Measurements from ENCODE around the gene CREBBP. TPM values are rescaled to one million over a fixed set of nuclear protein-coding genes. Genes with fewer than 3 reads are reported as not detected.

CREBBP gene
- total RNA-seq, 2 experiments from 2014 or later = 36.0 to 72.3 TPM

GRCh38 chr16:3832668-3833067 lies 47.8 kb downstream of the CREBBP start:
- Histone ChIP-seq H3K4me1 (ENCODE audit: insufficient read depth, low read length, poor library complexity, severe bottlenecking) (no peaks in the 10 kb centered on the region), H4K20me1 (ENCODE audit: insufficient read depth, low read length) (no peaks in the 10 kb centered on the region), H3K79me2 (ENCODE audit: insufficient read depth, low read depth, low read length) (peaks cover 89% of the 10 kb centered on the region), H3K27ac (ENCODE audit: low read depth, low read length, poor library complexity, severe bottlenecking) (no peak overlapping the region), H3K4me2 (ENCODE audit: low read length) (no peak overlapping the region), H3K9me3 (ENCODE audit: low read length) (peaks cover 30% of the 10 kb centered on the region), H3K4me3 (ENCODE audit: low read depth, low read length, poor library complexity, severe bottlenecking) (no peak overlapping the region), H3K9me2 (ENCODE audit: insufficient read depth, low read length) (no peaks in the 10 kb centered on the region), H2AFZ (ENCODE audit: low read length) (no peak overlapping the region), H3K36me3 (ENCODE audit: insufficient read depth, low read length) (peaks cover 58% of the 10 kb centered on the region)
- intact Hi-C loops (cut with micrococcal nuclease; ENCODE audit: unreplicated experiment) = no loop called here
- ChIA-PET POLR2A (no interaction called here), CTCF (ENCODE audit: unreplicated experiment) (no interaction called here)
- DNase-seq (ENCODE audit: low spot score) = no peak
- BruUV-seq (replicated peaks) = no TSS peak
- TF ChIP-seq EZH2phosphoT487 (IDR thresholded peaks at IDR 0.05; ENCODE audit: borderline replicate concordance, low read depth, low read length) (no peak), CTCF (conservative IDR thresholded peaks at IDR 0.05; ENCODE audit: low read length) (no peak)

DNA sequence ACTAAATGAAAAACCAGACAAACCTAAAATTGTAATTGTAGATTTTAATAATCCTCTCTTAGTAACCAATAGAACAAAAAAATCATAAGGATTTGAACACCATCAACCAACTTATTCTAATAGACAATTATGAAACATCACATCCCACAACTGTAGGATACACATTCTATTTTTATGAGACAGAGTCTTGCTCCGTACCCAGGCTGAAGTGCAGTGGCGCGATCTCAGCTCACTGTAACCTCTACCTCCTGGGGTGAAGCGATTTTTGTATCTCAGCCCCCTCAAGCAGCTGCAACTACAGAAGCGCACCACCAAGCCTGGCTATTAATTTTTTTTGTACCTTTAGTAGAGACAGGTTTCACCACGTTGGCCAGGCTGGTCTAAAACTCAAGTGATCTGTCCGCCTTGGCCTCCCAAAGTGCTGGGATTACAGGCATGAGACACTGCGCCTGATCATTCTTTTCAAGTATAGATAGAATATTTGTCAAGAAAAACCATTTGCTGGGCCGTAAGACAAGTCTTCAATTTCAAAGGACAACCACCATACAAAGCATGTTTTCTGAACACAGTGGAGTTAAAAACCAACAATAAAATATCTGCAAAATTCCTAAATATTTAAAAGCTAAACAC lies 49.8 kb downstream of the CREBBP start:
- Histone ChIP-seq H3K9me2 (ENCODE audit: insufficient read depth, low read length) (no peaks in the 10 kb centered on the region), H2AFZ (ENCODE audit: low read length) (no peak overlapping the region), H3K27ac (ENCODE audit: low read depth, low read length, poor library complexity, severe bottlenecking) (no peak overlapping the region), H3K9me3 (ENCODE audit: low read length) (peaks cover 30% of the 10 kb centered on the region), H3K4me1 (ENCODE audit: insufficient read depth, low read length, poor library complexity, severe bottlenecking) (no peaks in the 10 kb centered on the region), H4K20me1 (ENCODE audit: insufficient read depth, low read length) (no peaks in the 10 kb centered on the region), H3K79me2 (ENCODE audit: insufficient read depth, low read depth, low read length) (peaks cover 79% of the 10 kb centered on the region), H3K36me3 (ENCODE audit: insufficient read depth, low read length) (peaks cover 45% of the 10 kb centered on the region), H3K4me3 (ENCODE audit: low read depth, low read length, poor library complexity, severe bottlenecking) (no peak overlapping the region), H3K4me2 (ENCODE audit: low read length) (no peak overlapping the region)
- DNase-seq (ENCODE audit: low spot score) = no peak
- ChIA-PET POLR2A (interaction anchor here (1.2 kb wide), 1 partner anchor 132 kb away, joined by 3 read pairs; no protein-coding TSS in a partner anchor), CTCF (ENCODE audit: unreplicated experiment) (no interaction called here)
- BruUV-seq (replicated peaks) = no TSS peak
- intact Hi-C loops (cut with micrococcal nuclease; ENCODE audit: unreplicated experiment) = no loop called here
- no peak for TF ChIP-seq CTCF (conservative IDR thresholded peaks at IDR 0.05; ENCODE audit: low read length)
- TF ChIP-seq EZH2phosphoT487 (IDR thresholded peaks at IDR 0.05; ENCODE audit: borderline replicate concordance, low read depth, low read length) = no peak

Measured in OCI-LY7 (cell line).